ENCODE results near the gene PEX7.

PEX7 gene

DNA sequence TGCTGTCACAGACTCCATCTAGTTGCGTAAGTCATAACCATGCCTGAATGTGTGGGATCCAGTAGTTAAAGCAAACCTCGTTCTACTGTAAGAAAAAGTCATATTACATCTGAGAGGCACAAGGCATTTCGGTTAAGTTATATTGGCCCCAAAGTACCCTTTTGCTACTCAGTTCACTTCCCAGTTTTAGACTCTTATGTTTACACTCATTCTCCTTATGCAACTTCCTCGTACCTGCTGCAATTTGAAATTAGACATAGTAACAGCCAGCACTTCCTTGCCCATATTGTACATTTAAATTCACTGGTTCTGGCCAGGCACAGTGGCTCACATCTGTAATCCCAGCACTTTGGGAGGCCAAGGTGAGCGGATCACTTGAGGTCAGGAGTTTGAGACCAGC lies 37.0 kb downstream of the PEX7 start:
- DNase-seq (ENCODE audit: low spot score) = no peak
- TF ChIP-seq, protein P1, sequence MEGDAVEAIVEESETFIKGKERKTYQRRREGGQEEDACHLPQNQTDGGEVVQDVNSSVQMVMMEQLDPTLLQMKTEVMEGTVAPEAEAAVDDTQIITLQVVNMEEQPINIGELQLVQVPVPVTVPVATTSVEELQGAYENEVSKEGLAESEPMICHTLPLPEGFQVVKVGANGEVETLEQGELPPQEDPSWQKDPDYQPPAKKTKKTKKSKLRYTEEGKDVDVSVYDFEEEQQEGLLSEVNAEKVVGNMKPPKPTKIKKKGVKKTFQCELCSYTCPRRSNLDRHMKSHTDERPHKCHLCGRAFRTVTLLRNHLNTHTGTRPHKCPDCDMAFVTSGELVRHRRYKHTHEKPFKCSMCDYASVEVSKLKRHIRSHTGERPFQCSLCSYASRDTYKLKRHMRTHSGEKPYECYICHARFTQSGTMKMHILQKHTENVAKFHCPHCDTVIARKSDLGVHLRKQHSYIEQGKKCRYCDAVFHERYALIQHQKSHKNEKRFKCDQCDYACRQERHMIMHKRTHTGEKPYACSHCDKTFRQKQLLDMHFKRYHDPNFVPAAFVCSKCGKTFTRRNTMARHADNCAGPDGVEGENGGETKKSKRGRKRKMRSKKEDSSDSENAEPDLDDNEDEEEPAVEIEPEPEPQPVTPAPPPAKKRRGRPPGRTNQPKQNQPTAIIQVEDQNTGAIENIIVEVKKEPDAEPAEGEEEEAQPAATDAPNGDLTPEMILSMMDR (IDR thresholded peaks at IDR 0.05; ENCODE audit: extremely low read depth, missing control alignments) = no peak

GRCh38 chr6:136860043-136860442 lies 37.7 kb downstream of the PEX7 start:
- TF ChIP-seq, protein P1 (IDR thresholded peaks at IDR 0.05; ENCODE audit: extremely low read depth, missing control alignments) = no peak
- no peak for DNase-seq (ENCODE audit: low spot score)

- TF ChIP-seq, protein P1 (IDR thresholded peaks at IDR 0.05; ENCODE audit: extremely low read depth, missing control alignments) = no peak
- no peak for DNase-seq (ENCODE audit: low spot score)
Observed at GRCh38 chr6:136862662-136863061, 40.3 kb downstream of the PEX7 start.

GRCh38 chr6:136863752-136864151 lies 41.4 kb downstream of the PEX7 start:
- no peak for DNase-seq (ENCODE audit: low spot score)
- TF ChIP-seq, protein P1 (IDR thresholded peaks at IDR 0.05; ENCODE audit: extremely low read depth, missing control alignments) = no peak

DNA sequence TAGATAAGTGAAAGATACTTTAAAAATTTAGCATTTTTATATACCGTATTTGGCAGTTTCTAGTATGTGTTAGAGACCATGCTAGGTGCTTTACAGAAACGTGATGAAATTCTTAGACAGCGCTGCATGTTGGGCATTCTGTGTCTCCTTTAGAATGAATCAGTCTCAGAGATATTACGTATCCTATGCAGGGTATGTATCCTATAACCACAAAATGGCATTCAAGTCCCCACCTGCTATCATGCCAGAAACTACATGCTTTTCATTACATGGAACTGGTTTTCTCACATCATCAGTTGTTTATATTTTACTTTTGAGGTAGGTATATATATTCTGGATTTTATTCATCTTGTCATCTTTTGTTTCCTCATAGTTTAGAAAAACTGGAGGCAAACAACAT lies 42.3 kb downstream of the PEX7 start:
- DNase-seq (ENCODE audit: low spot score) = no peak
- TF ChIP-seq, protein P1 (IDR thresholded peaks at IDR 0.05; ENCODE audit: extremely low read depth, missing control alignments) = no peak

DNA sequence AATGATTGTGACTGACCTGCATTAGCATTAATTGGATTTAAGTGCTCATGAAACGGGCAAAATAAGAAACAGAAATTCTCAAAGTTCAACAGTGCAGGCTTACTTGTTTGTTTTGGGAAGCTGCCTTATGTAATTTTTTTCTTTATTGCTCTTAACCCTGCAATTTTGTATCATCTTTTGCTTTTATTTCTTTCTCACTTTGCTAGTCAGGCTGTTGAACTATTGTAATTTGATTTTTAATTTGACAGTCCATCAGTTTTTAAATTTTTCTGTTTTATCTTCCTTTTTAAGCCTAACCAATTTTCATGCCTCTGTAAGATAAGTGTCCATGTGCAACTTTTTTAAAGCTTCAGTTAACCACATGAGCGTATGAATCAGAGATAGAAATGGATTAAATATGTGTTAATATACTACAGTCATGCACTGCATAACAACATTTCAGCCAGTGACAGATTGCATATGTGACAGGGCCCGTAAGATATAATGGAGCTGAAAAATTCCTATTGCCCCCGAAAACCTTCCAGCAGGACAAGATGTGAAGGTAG lies 44.6 kb downstream of the PEX7 start:
- no peak for DNase-seq (ENCODE audit: low spot score)
- TF ChIP-seq, protein P1 (IDR thresholded peaks at IDR 0.05; ENCODE audit: extremely low read depth, missing control alignments) = no peak

GRCh38 chr6:136869451-136869850 lies 47.1 kb downstream of the PEX7 start:
- no peak for DNase-seq (ENCODE audit: low spot score)
- TF ChIP-seq, protein P1 (IDR thresholded peaks at IDR 0.05; ENCODE audit: extremely low read depth, missing control alignments) = no peak

All from GM20000 (cell line).